C4-2B (cell line): ENCODE results near the gene FAM131C.
A peak's percentile ranks its signal among the peaks of the same experiment; 100 is the strongest.

Experiments used
- CTCF ChIP-seq: fragments of 450-650 bp; conservative IDR thresholded peaks from 2 replicates; pipeline ENCODE4 v1.5.1; 2017; ENCODE audit warnings: mild to moderate bottlenecking
- ZFX ChIP-seq: fragments of 450-650 bp; IDR thresholded peaks from 2 replicates; pipeline ENCODE4 v1.6.1; 2017

- TF ChIP-seq CTCF (peak; percentile 82), ZFX (no peak)
These were observed 17.6 kb downstream of the FAM131C start for GRCh38 chr1:16055613-16056520.
